Loucy (cell line): ENCODE results near the gene CTDSPL.

Experiments used
- H2AFZ ChIP-seq: fragments of 200-600 bp; sonication (generic); 2 replicates; pipeline ENCODE4 v1.6.0; 2016; ENCODE audit warnings: antibody characterized with exemption, mild to moderate bottlenecking, low read length, moderate library complexity
- H3F3A ChIP-seq: fragments of 200-600 bp; 2 replicates; pipeline ENCODE4 v1.6.0; 2016; ENCODE audit warnings: antibody characterized with exemption, low read depth, mild to moderate bottlenecking
- H3K27me3 ChIP-seq: fragments of 200-600 bp; sonication (generic); 2 replicates; pipeline ENCODE4 v1.6.1; 2014; ENCODE audit warnings: low read length, mild to moderate bottlenecking; ENCODE audit not compliant: insufficient read depth, poor library complexity, severe bottlenecking
- H3K36me3 ChIP-seq: fragments of 200-600 bp; sonication (generic); 2 replicates; pipeline ENCODE4 v1.6.1; 2016; ENCODE audit warnings: low read length; ENCODE audit not compliant: insufficient read depth
- H3K4me1 ChIP-seq: fragments of 200-600 bp; sonication (generic); 2 replicates; pipeline ENCODE4 v1.5.1; 2014; ENCODE audit warnings: low read length, mild to moderate bottlenecking; ENCODE audit not compliant: insufficient read depth, poor library complexity, severe bottlenecking
- H3K4me2 ChIP-seq: fragments of 200-600 bp; sonication (generic); 2 replicates; pipeline ENCODE4 v1.6.0; 2014; ENCODE audit warnings: antibody characterized with exemption, low read length, low read depth, mild to moderate bottlenecking; ENCODE audit not compliant: poor library complexity, severe bottlenecking
- H3K4me3 ChIP-seq: fragments of 200-600 bp; sonication (generic); 2 replicates; pipeline ENCODE4 v1.5.1; 2014; ENCODE audit warnings: low read length, mild to moderate bottlenecking, mixed read lengths; ENCODE audit not compliant: poor library complexity, severe bottlenecking
- H3K79me2 ChIP-seq: fragments of 200-600 bp; sonication (generic); 2 replicates; pipeline ENCODE4 v1.6.1; 2014; ENCODE audit warnings: low read length; ENCODE audit not compliant: insufficient read depth
- H3K9ac ChIP-seq: fragments of 200-600 bp; sonication (generic); 2 replicates; pipeline ENCODE4 v1.6.0; 2014; ENCODE audit warnings: mild to moderate bottlenecking, low read depth, low read length, moderate library complexity; ENCODE audit not compliant: poor library complexity, severe bottlenecking
- H3K9me2 ChIP-seq: fragments of 200-600 bp; sonication (generic); replicated peaks from 2 replicates; pipeline ENCODE4 v1.6.1; 2016; ENCODE audit warnings: low read depth, low read length, mixed read lengths
- H3K9me3 ChIP-seq: fragments of 200-600 bp; sonication (generic); 2 replicates; pipeline ENCODE4 v1.6.1; 2014; ENCODE audit warnings: mild to moderate bottlenecking, antibody characterized with exemption, low read length, low read depth; ENCODE audit not compliant: insufficient read depth
- H4K20me1 ChIP-seq: fragments of 200-600 bp; sonication (generic); 2 replicates; pipeline ENCODE4 v1.6.0; 2014; ENCODE audit warnings: antibody characterized with exemption, low read length, mild to moderate bottlenecking; ENCODE audit not compliant: insufficient read depth, poor library complexity, severe bottlenecking
- CTCF ChIP-seq: fragments of 200-600 bp; sonication (generic); conservative IDR thresholded peaks from 2 replicates; pipeline ENCODE4 v1.5.1; 2014; ENCODE audit warnings: mild to moderate bottlenecking, antibody characterized with exemption, low read length
- EZH2phosphoT487 ChIP-seq: fragments of 200-600 bp; IDR thresholded peaks from 2 replicates; pipeline ENCODE4 v1.6.1; 2018; ENCODE audit warnings: antibody characterized with exemption, mild to moderate bottlenecking, moderate library complexity, borderline replicate concordance

Gene CTDSPL

GRCh38 chr3:37949866-37950265 lies 88.2 kb downstream of the CTDSPL start:
- H3K36me3 ChIP-seq = no peaks in the 10 kb centered on the region
- no peaks in the 10 kb centered on the region for H3K27me3 ChIP-seq
- H3K9me2 ChIP-seq = no peaks in the 10 kb centered on the region
- H3K4me3 ChIP-seq = no peak overlapping the region
- H3K9me3 ChIP-seq = no peaks in the 10 kb centered on the region
- no peaks in the 10 kb centered on the region for H3K4me1 ChIP-seq
- no peak overlapping the region for H2AFZ ChIP-seq
- no peak overlapping the region for H3K4me2 ChIP-seq
- no peaks in the 10 kb centered on the region for H3K79me2 ChIP-seq
- no peak overlapping the region for H3K9ac ChIP-seq
- H3F3A ChIP-seq = no peaks in the 10 kb centered on the region
- H4K20me1 ChIP-seq = no peaks in the 10 kb centered on the region
- no peak for TF ChIP-seq EZH2phosphoT487
- no peak for TF ChIP-seq CTCF

- H3K9ac ChIP-seq = no peak overlapping the region
- H4K20me1 ChIP-seq = no peaks in the 10 kb centered on the region
- no peaks in the 10 kb centered on the region for H3K36me3 ChIP-seq
- no peaks in the 10 kb centered on the region for H3K9me2 ChIP-seq
- H3K4me3 ChIP-seq = no peak overlapping the region
- H3K79me2 ChIP-seq = no peaks in the 10 kb centered on the region
- TF ChIP-seq CTCF (no peak), EZH2phosphoT487 (no peak)
- H3K9me3 ChIP-seq = no peaks in the 10 kb centered on the region
- H3K4me2 ChIP-seq = no peak overlapping the region
- no peaks in the 10 kb centered on the region for H3K27me3 ChIP-seq
- peaks cover 20% of the 10 kb centered on the region for H3K4me1 ChIP-seq
- H2AFZ ChIP-seq = no peak overlapping the region
- no peaks in the 10 kb centered on the region for H3F3A ChIP-seq
These were observed 90.9 kb downstream of the CTDSPL start for GRCh38 chr3:37952564-37952963.

- Histone ChIP-seq H3K9ac (no peak overlapping the region), H3K4me3 (no peak overlapping the region), H3K4me1 (peaks cover 27% of the 10 kb centered on the region), H4K20me1 (no peaks in the 10 kb centered on the region), H2AFZ (no peak overlapping the region), H3K27me3 (no peaks in the 10 kb centered on the region), H3K4me2 (no peak overlapping the region), H3K9me3 (no peaks in the 10 kb centered on the region), H3K79me2 (no peaks in the 10 kb centered on the region), H3K9me2 (no peaks in the 10 kb centered on the region), H3F3A (no peaks in the 10 kb centered on the region), H3K36me3 (no peaks in the 10 kb centered on the region)
- TF ChIP-seq EZH2phosphoT487 (no peak), CTCF (no peak)
These were observed 91.5 kb downstream of the CTDSPL start for GRCh38 chr3:37953226-37953625.
